GM21825 (cell line): ENCODE measurements around the gene FBXO3.
"Not testable (repeated sequence)": the region's sequence is repeated elsewhere in the genome, so short reads cannot be mapped to it uniquely, and the experiment has no call there.

Experiments used
- ATAC-seq: cut with Tn5 transposase; IDR thresholded peaks from one replicate; pipeline ENCODE4 v1.9.1; 2021; ENCODE audit warnings: mild to moderate bottlenecking, moderate library complexity; ENCODE audit not compliant: unreplicated experiment

FBXO3 gene

GRCh38 chr11:33730716-33731115, 43.6 kb downstream of the FBXO3 start:
- no peak for ATAC-seq

DNA sequence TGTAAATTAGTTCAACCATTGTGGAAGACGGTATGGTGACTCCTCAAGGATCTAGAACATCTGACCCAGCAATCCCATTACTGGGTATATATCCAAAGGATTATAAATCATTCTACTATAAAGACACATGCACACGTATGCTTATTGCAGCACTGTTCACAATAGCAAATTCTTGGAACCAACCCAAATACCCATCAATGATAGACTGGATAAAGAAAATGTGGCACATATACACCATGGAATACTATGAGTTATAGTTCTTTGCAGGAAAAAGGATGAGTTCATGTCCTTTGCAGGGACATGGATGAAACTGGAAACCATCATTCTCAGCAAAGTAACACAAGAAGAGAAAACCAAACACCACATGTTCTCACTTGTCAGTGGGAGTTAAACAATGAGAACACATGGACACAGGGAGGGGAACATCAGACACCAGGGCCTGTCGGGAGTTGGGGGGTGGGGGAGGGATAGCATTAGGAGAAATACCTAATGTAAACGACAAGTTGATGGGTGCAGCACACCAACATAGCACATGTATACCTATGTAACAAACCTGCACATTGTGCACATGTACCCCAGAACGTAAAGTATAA, 45.2 kb downstream of the FBXO3 start:
- ATAC-seq, result not testable (repeated sequence)

- not testable (repeated sequence) for ATAC-seq
These were observed 46.8 kb downstream of the FBXO3 start for GRCh38 chr11:33727539-33727938.

DNA sequence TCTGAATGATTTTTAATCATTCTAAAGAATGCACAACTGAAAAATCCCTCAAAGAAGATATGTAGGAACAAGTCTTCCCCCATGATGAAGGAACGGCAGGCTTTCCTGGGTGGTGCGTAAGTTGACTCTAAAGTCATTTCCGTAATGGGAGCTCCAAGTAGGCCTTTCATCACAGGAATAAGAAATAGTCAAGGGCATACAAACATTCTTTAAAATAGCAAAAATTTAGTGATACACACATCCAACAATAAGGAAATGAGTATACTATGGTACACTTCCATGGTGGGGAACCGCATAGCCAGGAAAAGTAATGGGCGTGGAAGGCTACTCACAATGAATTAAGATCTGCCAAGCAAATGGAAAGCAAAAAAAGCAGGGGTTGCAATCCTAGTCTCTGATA, 48.8 kb downstream of the FBXO3 start:
- no peak for ATAC-seq

GRCh38 chr11:33724644-33725035, 49.7 kb downstream of the FBXO3 start:
- ATAC-seq, result no peak

DNA sequence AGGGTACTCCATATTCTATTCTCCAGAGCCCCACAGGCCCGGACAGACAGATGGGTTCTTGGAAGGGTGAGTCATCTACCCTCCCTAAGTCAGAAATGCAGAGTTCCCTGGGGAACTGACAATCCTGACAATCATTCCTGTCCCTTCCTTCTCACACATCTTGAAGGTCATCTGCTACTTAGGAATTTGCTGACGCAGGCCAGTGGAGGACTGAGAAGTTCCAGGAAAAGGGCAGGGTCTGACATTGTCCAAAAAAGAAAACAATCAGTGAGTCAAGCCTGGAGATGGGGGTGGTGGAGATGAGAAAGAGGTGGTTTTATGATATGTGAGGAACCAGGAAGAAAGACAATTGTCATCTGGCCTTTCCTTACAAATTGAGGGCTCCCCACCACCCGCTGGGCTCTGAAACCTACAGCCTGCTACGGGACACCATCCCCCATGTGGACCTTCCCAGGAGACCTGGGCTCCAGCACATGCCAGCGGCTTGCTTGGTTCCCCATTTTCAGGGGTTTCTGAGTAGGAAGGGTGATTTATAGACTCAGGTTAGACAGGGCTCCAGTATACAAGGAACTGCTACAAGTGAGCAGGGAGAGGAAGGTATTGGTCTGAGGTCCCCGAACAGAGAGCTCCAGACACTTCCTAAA, 51.0 kb downstream of the FBXO3 start:
- ATAC-seq, result no peak

GRCh38 chr11:33722590-33723234, 51.6 kb downstream of the FBXO3 start:
- ATAC-seq, result peak; percentile 58

GRCh38 chr11:33721984-33722383, 52.3 kb downstream of the FBXO3 start:
- no peak for ATAC-seq

DNA sequence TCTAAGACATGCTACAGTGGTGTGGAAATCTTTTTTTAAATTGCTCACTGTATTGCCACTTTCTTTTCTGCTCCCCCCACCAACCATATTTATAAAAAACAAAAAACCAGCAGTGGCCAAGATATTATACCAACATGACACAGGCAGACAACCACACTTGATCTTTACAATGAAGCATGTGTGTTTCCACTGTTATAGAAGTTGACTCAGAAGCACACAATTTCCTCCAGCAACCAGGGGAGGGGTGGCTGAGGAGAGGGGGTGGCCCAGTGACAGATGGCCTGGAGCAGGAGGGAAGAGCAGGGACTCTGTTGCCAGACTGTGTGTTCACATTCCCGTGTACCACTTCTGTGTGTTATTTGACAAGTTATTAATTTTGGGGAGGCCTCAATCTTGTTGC, 52.9 kb downstream of the FBXO3 start:
- no peak for ATAC-seq

- ATAC-seq, result no peak
These were observed 54.7 kb downstream of the FBXO3 start for GRCh38 chr11:33719587-33719986.

GRCh38 chr11:33718440-33718839, 55.9 kb downstream of the FBXO3 start:
- no peak for ATAC-seq

DNA sequence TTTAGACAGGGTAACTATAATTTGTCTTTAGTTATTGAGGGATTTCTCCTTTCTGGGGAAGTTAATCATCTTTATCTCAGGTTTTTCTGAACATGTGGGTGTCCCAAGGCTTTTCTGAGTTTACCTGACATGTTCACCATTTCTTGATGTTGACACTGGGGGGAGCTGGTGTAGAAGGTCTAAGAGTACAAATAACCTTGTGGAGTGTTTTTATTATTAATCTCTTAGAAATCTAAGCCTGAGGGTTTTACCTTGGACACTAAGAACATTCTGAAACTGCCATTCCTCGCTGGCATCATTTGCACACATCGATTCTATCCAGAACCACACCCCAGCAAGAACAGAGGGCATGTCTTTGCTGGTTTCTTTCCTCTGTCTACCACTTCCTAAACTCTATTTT, 58.1 kb downstream of the FBXO3 start:
- no peak for ATAC-seq

DNA sequence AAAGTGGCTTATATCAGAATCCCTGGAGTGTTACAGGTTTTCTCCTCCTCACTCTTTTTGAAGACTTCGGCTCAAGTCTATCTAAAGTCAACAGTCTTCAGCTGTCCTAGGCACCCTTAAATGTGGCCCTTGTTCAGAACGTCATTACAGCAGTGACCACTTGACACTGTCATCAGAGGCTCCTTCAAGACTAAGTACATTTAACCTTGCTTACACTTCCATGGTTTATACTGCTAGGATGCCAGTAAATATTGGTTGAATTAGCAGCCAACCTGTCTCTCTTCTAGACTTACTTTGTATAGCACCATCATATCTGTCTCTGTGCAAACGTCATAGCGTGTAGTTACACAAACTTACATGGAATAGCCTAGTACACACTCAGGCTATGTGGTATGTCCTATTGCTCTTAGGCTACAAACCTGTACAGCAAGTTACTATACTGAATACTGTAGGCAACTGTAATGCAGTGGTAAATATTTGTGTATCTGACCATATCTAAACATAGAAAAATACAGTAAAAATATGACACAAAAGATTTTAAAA, 60.4 kb downstream of the FBXO3 start:
- no peak for ATAC-seq

DNA sequence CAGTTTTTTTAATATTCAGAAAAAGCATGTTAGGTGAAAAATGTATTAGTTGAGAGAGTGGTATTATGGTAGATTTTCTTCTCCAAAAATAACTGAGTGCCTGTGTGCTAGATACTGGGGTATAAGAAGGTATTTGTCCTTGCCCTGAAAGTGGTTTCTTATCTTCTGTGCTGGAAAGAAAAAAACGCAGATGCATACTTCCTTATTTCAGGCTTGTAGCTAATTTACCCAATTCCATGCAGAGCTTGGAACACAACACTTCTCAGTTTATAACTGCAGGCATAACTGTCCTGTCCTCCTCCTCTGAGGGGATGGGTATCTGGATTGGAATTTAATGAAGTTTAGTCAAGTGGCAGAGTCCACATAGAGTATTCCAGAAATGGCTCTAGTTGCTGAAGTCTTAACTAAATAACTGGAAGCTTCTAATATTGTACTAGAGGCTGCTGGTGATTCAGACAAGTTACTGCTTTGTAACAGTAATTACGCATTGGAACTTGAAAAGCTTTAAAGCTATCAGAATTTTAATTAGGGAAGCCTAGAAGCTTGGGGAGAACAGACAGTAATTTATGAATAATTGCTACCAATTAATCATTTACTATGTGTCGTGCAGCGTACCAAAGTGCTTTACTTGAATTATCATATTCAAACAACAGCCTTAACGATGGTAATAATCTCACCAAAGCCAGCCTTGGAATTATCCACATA, 61.0 kb downstream of the FBXO3 start:
- no peak for ATAC-seq

GRCh38 chr11:33712436-33712835, 61.9 kb downstream of the FBXO3 start:
- no peak for ATAC-seq

- ATAC-seq, result no peak
These were observed 64.9 kb downstream of the FBXO3 start for GRCh38 chr11:33709466-33709865.

DNA sequence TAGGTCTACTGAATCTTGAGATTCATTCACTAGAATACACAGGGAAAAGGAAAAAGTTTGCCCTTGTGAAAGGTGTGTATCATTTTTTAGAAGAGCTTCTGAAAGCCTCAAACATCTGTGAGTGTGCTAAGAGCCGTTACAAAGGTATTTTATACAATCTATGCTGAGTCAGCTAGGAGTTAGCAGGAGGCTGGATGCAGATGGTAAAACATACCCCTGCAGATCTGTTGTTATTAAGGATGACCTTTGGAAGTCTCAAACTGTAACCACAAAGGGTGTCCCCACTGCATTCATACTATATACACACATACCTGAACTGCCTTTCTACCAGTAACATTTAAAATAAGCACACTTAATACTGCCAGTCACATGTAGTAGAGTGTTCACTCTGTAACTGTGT, 65.3 kb downstream of the FBXO3 start:
- ATAC-seq, result no peak

DNA sequence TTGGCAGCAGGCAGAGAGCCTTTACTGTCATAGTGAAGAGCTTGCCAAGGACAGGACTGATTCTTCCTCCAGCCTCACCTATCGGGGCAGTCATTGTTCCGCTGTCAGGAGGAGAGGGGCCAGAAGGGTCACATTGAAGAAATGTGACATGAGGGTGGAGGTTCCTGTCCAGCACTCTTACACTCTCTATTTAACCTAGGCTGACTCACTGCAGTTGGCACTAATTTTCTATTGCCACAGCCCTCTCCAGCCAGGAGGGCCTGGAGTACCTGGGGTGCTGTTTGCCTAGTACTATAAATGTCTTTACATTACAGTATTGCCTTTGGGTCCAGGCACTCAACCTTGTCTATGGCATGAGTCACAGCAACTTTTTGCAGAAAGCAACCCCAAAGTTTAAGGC, 66.5 kb downstream of the FBXO3 start:
- not testable (repeated sequence) for ATAC-seq

DNA sequence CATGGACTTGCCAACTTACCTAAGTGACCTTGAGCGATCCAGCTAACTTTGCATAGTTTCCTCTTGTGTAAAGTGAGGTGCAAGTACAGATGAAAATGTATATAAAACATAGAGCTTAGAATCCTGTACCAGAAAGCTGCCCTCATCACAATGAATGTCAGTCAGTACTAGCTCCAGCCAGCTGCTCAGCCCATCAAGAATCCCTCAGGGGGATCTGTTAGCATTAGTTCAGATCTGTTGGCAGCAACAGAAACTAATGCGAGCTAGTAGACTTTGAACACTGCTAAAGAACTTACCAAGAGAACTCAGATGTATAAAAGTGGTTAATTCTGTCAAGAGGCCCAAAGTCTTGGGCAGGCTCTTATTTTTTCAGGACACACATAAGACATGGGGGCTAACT, 67.4 kb downstream of the FBXO3 start:
- ATAC-seq, result no peak

DNA sequence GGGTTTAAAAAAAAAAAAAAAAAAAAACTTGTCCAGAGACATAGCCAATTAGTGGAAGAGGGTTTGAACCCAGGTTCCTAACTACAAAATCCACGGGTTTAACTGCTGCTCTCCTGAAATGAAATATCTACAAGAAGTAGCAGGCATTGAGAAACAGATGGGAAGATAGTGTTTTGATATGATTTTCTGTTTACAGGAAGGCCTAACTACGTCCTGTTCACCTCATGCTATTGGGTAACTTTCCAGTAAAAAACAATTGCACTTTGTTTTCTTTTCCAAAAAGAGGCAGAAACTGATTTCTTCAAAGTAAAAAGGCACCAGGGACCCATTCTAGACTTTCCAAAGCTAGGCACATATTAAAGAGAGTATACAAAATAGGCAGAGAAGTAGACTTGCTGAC, 67.8 kb downstream of the FBXO3 start:
- ATAC-seq, result no peak

DNA sequence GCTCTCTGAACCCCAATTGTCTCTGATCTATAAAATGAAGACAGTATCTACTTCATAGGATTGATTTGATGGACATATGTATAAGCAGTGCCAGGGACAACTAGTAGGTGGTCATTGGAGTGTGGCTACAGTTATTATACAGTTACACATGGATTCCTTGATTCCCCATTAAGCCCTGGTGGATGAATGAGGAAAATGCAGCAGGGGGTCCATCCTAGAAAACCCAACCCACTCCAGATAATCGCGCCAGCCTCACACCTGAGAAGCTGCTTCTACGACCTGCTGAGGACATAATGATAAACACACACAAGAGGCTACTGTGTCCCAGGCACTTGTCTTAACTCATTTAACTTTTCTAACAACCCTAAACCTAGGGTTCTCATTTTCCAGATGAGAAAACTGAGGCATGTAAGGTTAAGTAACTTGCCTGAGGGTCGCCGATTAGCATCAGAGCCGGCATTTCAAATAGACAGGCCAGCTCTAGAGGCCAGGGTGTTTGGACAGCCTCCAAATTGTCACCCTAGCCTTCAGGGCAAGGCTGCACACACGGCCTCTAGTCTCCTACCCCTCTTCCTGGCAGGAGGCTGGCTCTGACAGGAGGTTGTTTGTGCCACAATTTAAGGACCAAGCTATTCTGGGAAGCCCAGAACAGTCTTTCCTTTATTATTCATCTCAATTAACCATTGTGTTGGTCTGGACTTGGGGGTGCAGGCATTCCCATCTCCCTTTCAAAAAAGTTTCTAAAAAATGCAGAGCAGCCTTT, 69.9 kb downstream of the FBXO3 start:
- no peak for ATAC-seq
